Retinal pigment epithelial cell (primary cell): ENCODE measurements around the gene GOSR2.

ENCODE experiments used
- DNase-seq: peaks from one replicate; pipeline ENCODE4 v3.0.0-alpha.2; 2010; ENCODE audit warnings: low read depth
- H3K4me3 ChIP-seq: 2 replicates; pipeline ENCODE4 v1.5.1; 2011; ENCODE audit warnings: mild to moderate bottlenecking, low read length, control low read depth, moderate library complexity
- CTCF ChIP-seq: conservative IDR thresholded peaks from 2 replicates; pipeline ENCODE4 v1.5.1; 2011; ENCODE audit warnings: low read depth, low read length, control low read depth, inconsistent platforms

Gene GOSR2

GRCh38 chr17:46901291-46901690 is 21.7 kb upstream of the GOSR2 start:
- no peak for DNase-seq
- no peak overlapping the region for H3K4me3 ChIP-seq
- no peak for TF ChIP-seq CTCF

- no peak overlapping the region for H3K4me3 ChIP-seq
- no peak for DNase-seq
- TF ChIP-seq CTCF = no peak
These were observed 18.9 kb upstream of the GOSR2 start for GRCh38 chr17:46903762-46904672.

GRCh38 chr17:46908068-46908737 is 14.8 kb upstream of the GOSR2 start:
- no peak for TF ChIP-seq CTCF
- no peak overlapping the region for H3K4me3 ChIP-seq
- no peak for DNase-seq

- no peak overlapping the region for H3K4me3 ChIP-seq
- DNase-seq = no peak
- no peak for TF ChIP-seq CTCF
These were observed 12.6 kb upstream of the GOSR2 start for GRCh38 chr17:46910179-46910927.

GRCh38 chr17:46911311-46911710 is 11.6 kb upstream of the GOSR2 start:
- no peak for DNase-seq
- no peak for TF ChIP-seq CTCF
- no peak overlapping the region for H3K4me3 ChIP-seq

GRCh38 chr17:46915596-46915995 is 7.4 kb upstream of the GOSR2 start:
- no peak for DNase-seq
- no peak overlapping the region for H3K4me3 ChIP-seq
- TF ChIP-seq CTCF = no peak
